Endodermal cell (in vitro differentiated cells): ENCODE measurements around the gene TSHZ3. TPM values are rescaled to one million over a fixed set of nuclear protein-coding genes. Genes with fewer than 3 reads are reported as not detected.

Experiments
- DNase-seq: peaks from one replicate; pipeline ENCODE4 v3.0.0-alpha.2; 2017
- H3K27ac ChIP-seq: 2 replicates; pipeline ENCODE4 v1.5.1; 2013; ENCODE audit warnings: mild to moderate bottlenecking, low read depth, low read length, moderate library complexity
- H3K27me3 ChIP-seq: 2 replicates; pipeline ENCODE4 v1.6.1; 2013; ENCODE audit warnings: mild to moderate bottlenecking, low read length, moderate library complexity; ENCODE audit not compliant: insufficient read depth, control insufficient read depth, poor library complexity, severe bottlenecking
- H3K36me3 ChIP-seq: 2 replicates; pipeline ENCODE4 v1.7.0; 2013; ENCODE audit warnings: mild to moderate bottlenecking, low read length, moderate library complexity; ENCODE audit not compliant: control insufficient read depth, insufficient read depth
- H3K4me1 ChIP-seq: one replicate; pipeline ENCODE4 v1.7.0; 2013; ENCODE audit warnings: low read length; ENCODE audit not compliant: control insufficient read depth, insufficient read depth
- H3K4me3 ChIP-seq: 2 replicates; pipeline ENCODE4 v1.5.1; 2013; ENCODE audit warnings: mild to moderate bottlenecking, low read length, moderate library complexity
- H3K9ac ChIP-seq: 2 replicates; pipeline ENCODE4 v1.6.1; 2013; ENCODE audit warnings: mild to moderate bottlenecking, low read length, moderate library complexity; ENCODE audit not compliant: poor library complexity, severe bottlenecking; ENCODE audit errors: extremely low read depth
- H3K9me3 ChIP-seq: 2 replicates; pipeline ENCODE4 v1.6.1; 2013; ENCODE audit warnings: mild to moderate bottlenecking, low read length, moderate library complexity; ENCODE audit not compliant: control insufficient read depth
- H3K27ac Mint-ChIP-seq: 2 replicates; pipeline ENCODE4 v1.8.0; 2020; ENCODE audit warnings: mixed read lengths
- H3K27me3 Mint-ChIP-seq: 2 replicates; pipeline ENCODE4 v1.8.0; 2021; ENCODE audit warnings: mild to moderate bottlenecking, mixed read lengths; ENCODE audit not compliant: insufficient read depth
- H3K36me3 Mint-ChIP-seq: 2 replicates; pipeline ENCODE4 v1.8.0; 2020; ENCODE audit warnings: low read depth, mixed read lengths
- H3K4me1 Mint-ChIP-seq: 2 replicates; pipeline ENCODE4 v1.8.0; 2020; ENCODE audit warnings: mixed read lengths
- H3K4me3 Mint-ChIP-seq: 2 replicates; pipeline ENCODE4 v1.8.0; 2020; ENCODE audit warnings: mild to moderate bottlenecking, moderate library complexity, mixed read lengths
- H3K9me3 Mint-ChIP-seq: 2 replicates; pipeline ENCODE4 v1.8.0; 2020; ENCODE audit warnings: mild to moderate bottlenecking, mixed read lengths
- CTCF ChIP-seq: fragments of 200-600 bp; sonication (generic); conservative IDR thresholded peaks from 2 replicates; pipeline ENCODE4 v1.5.0; 2021; ENCODE audit warnings: antibody characterized with exemption, mild to moderate bottlenecking
- WGBS, 2 experiments: methylation state at CpG; one replicate each; pipeline versions ENCODE4 v1.1.5 to v1.1.7; 2013; ENCODE audit warnings: missing lambda C conversion rate in 2 of 2, mixed read lengths in 1 of 2; ENCODE audit not compliant: insufficient coverage in 1 of 2, insufficient read length in 1 of 2; 5-methylcytosine and 5-hydroxymethylcytosine counted together
- total RNA-seq, 2 donors: library from RNA; stranded (reverse); fragmentation: NEBNext Ultra II Directional in 1 of 2; extraction: Animal tissue kit (Norgen Biotek cat#: 25700) in 1 of 2; gene quantifications; 2 replicates in 1 of 2; 3 replicates in 1 of 2; pipeline ENCODE4 v1.2.1, GENCODE V29; 2021

The TSHZ3 gene
- total RNA-seq, 2 donors from 2014 or later, result 0.84 to 2.1 TPM

- no peak overlapping the region for H3K9ac ChIP-seq
- peaks cover 10% of the 10 kb centered on the region for H3K4me1 ChIP-seq
- no peak overlapping the region for H3K4me3 ChIP-seq
- 96 to 98% methylated on average over 7 to 10 of the region's 10 CpGs for WGBS, 2 experiments
- Mint-ChIP-seq H3K4me1 (peaks cover 39% of the 10 kb centered on the region), H3K36me3 (no peaks in the 10 kb centered on the region), H3K27ac (no peak overlapping the region), H3K9me3 (no peaks in the 10 kb centered on the region), H3K27me3 (peaks cover 45% of the 10 kb centered on the region), H3K4me3 (no peak overlapping the region)
- H3K36me3 ChIP-seq, result no peaks in the 10 kb centered on the region
- peaks cover 10% of the 10 kb centered on the region for H3K27me3 ChIP-seq
- no peak overlapping the region for H3K27ac ChIP-seq
- H3K9me3 ChIP-seq, result no peaks in the 10 kb centered on the region
- DNase-seq, result no peak
- no peak for TF ChIP-seq CTCF
Observed at GRCh38 chr19:31314156-31314555, 35.1 kb downstream of the TSHZ3 start.

DNA sequence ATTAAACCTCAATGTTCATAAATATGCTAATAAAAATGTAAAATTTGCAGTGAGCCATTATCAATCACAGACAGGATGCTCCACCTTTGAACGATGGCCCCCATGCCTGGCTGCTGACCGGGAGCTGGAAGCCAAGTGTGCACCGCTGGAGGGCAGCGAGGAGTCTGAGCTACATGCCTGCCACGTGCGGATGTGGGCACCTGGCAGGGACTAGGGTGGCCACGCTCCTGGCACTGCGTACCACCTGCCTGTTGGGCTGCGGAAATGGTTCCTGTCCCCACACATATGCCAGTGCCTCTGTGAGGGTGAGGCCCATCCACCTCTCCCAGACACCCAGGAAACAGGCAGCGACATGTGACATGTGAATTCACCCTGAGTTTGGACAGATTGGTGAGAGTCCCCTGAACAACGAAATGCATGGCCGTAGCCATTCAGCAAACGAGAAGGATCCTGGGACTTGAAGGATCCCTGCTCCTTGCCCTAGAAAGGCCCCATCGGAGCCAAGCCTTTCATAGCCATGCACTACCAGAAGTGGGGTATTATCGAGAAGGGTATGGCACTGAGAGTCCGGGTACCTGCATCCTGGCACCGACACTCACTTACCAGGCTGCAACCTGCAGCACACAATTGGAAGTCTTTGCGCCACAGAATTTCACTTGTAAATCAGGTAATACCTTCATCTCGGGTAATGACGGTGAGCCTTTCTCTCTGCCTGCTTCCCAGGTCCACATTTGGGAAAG is 35.8 kb downstream of the TSHZ3 start:
- H3K9me3 Mint-ChIP-seq, result no peaks in the 10 kb centered on the region

DNA sequence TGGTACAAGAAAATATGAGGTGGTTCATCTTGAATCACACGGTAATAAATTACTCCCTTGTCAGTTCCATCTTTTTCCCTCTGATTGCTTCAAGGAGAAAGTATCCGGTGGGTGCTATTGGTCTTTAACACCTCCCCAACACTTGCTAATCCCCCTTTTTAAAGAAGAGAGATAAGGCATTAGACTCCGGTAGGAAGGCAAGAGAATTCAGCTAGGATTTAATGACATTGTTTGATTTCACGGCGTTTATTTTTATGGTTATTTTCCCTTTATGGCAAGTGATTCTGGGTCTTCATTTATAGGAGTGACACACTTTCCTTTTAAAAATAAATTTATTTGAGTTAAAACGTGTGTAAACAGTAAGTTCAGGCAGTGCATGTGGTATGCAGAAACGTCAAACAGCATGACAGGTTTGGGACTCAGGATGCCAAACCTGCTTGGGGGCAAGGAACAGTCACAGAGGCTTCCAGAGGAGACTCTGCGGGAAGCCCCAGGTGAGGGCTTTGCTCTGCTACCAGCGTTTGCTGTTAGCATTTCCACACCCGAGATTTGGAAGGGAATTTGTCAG is 36.5 kb downstream of the TSHZ3 start:
- DNase-seq, result no peak
- 38 to 62% methylated on average over 2 to 10 of the region's 10 CpGs for WGBS, 2 experiments
- H3K27ac Mint-ChIP-seq, result no peak overlapping the region
- Histone ChIP-seq H3K9ac (no peak overlapping the region), H3K4me1 (peaks cover 5% of the 10 kb centered on the region), H3K4me3 (no peak overlapping the region), H3K27ac (no peak overlapping the region), H3K36me3 (no peaks in the 10 kb centered on the region), H3K9me3 (no peaks in the 10 kb centered on the region), H3K27me3 (peaks cover 10% of the 10 kb centered on the region)
- H3K27me3 Mint-ChIP-seq, result peaks cover 47% of the 10 kb centered on the region
- H3K36me3 Mint-ChIP-seq, result no peaks in the 10 kb centered on the region
- no peaks in the 10 kb centered on the region for H3K9me3 Mint-ChIP-seq
- peaks cover 33% of the 10 kb centered on the region for H3K4me1 Mint-ChIP-seq
- no peak overlapping the region for H3K4me3 Mint-ChIP-seq
- TF ChIP-seq CTCF, result no peak

More for the DNA sequence above, 35.8 kb downstream of the TSHZ3 start:
- no peak for DNase-seq
- Mint-ChIP-seq H3K27me3 (peaks cover 47% of the 10 kb centered on the region), H3K36me3 (no peaks in the 10 kb centered on the region), H3K4me3 (no peak overlapping the region), H3K27ac (no peak overlapping the region), H3K4me1 (peaks cover 34% of the 10 kb centered on the region)
- Histone ChIP-seq H3K9me3 (no peaks in the 10 kb centered on the region), H3K27ac (no peak overlapping the region), H3K9ac (no peak overlapping the region), H3K4me3 (no peak overlapping the region), H3K36me3 (no peaks in the 10 kb centered on the region), H3K4me1 (peaks cover 5% of the 10 kb centered on the region), H3K27me3 (peaks cover 10% of the 10 kb centered on the region)
- peak; percentile 39 for TF ChIP-seq CTCF
- 93 to 95% methylated on average over 14 to 20 of the region's 20 CpGs for WGBS, 2 experiments
